ENCODE results near the gene MAML1.

The MAML1 gene

GRCh38 chr5:179822059-179822432 lies 89.4 kb downstream of the MAML1 start:
- no peak for DNase-seq (ENCODE audit: low spot score)

GRCh38 chr5:179822444-179822990 lies 89.9 kb downstream of the MAML1 start:
- no peak for DNase-seq (ENCODE audit: low spot score)

DNA sequence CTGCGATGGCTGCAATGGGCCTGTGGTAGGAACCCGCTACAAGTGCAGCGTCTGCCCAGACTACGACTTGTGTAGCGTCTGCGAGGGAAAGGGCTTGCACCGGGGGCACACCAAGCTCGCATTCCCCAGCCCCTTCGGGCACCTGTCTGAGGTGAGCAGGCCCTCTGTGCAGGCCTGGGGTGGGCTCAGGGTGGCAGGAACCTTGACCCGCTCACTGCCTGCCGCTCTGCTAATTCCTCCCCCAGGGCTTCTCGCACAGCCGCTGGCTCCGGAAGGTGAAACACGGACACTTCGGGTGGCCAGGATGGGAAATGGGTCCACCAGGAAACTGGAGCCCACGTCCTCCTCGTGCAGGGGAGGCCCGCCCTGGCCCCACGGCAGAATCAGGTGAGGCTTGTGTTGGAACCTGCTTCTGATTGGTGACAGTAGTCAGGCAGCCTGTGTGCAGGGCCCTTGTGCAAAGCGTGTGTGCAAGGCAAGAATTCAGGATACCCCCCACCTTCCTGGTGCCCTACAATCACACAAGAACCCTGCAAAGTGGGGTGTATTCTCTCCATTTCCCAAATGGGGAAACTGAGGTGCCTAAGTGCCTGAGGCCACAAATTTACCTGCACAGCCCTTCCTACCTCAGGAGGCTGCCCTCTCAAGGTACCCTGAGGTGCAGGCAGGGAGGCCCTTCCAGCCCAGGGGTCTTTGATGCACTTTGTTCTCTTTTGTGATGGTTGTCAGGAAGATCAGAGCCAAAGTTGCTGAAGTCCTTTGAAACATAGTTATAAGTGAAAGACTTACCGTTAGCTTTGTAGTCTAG lies 91.5 kb downstream of the MAML1 start:
- no peak for DNase-seq (ENCODE audit: low spot score)

DNA sequence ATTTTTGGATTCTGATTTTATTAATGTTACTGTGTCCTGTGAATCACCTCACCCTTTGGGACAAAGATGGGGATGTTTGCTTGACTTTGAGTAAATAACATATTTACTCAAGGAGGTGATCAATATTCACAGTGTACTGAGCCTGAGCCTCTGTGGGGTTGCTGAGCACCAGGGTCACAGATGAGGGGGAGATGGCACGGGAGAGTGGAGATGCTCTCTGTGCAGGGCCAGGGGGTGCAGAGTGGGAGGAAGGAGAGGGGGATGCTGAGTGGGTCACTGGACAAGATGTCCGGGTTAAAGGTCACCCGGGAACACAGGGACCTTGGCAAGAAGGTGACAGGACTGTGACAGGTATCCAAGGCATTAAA lies 92.1 kb downstream of the MAML1 start:
- DNase-seq (ENCODE audit: low spot score): no peak

DNA sequence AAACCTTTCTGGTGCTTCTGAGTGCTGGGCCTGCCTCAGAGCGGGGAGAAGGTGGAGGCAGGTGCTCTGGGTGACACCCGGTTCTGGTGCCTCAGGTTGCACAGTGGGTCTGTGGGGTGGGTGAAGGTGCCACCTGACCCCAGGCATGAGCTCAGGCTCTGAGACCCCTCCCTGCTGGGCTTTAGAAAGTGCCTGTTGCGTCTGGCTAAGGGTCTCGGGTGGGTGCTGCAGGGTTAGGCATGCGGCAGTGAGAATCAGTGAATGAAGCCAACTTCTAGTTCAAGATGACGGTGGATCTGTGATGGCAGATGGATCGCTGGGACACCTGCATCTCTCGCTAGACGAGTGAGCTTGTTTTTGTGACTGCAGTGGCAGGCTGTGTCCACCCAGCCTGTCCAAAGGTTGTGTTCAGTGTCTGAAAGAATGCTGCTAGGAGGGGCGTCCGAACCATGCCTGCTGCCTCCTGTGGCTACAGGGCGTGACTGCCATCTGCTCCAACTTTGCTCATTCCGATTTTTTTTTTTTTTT lies 93.1 kb downstream of the MAML1 start:
- DNase-seq (ENCODE audit: low spot score): no peak
